IMR-90 (cell line): ENCODE results near the gene FRMD4B.

Experiments used
- CTCF ChIP-seq: conservative IDR thresholded peaks from 2 replicates; pipeline ENCODE4 v1.5.1; 2012; ENCODE audit warnings: mild to moderate bottlenecking, low read depth, low read length, improper control_type of control experiment
- MXI1 ChIP-seq: IDR thresholded peaks from 2 replicates; pipeline ENCODE4 v1.6.1; 2012; ENCODE audit warnings: low read depth, mild to moderate bottlenecking, low read length, moderate library complexity, borderline replicate concordance
- POLR2A ChIP-seq: IDR thresholded peaks from 2 replicates; pipeline ENCODE4 v1.6.1; 2012; ENCODE audit warnings: mild to moderate bottlenecking, low read depth, low read length
- RAD21 ChIP-seq: IDR thresholded peaks from 2 replicates; pipeline ENCODE4 v1.6.1; 2012; ENCODE audit warnings: low read length, improper control_type of control experiment

DNA sequence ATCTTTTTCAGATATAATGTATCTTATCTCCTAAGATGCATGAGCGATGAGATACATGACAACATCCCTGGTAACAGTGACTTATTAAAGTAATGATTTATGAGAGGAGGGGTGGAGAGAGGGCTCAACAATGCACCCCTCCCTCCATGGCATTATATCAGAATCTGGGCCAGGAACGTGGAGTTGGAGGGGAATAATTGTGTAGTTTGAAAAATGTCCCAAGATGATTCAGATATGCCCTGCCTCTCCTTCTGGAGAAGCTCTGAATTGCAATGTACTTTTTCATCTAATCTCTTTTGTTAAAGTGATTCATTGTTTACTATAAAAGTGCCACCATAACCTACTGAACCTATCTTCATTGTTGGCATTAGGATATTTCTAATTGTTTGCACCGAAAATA is 86.5 kb downstream of the FRMD4B start:
- no peak for TF ChIP-seq MXI1
- TF ChIP-seq POLR2A = no peak
- no peak for TF ChIP-seq CTCF
- TF ChIP-seq RAD21 = no peak
